Trophoblast cell (in vitro differentiated cells and primary cell): ENCODE measurements around the gene TIMM17B.

Experiments used
- DNase-seq, 2 donors: peaks; one replicate each; pipeline ENCODE4 v3.0.0-alpha.2; 2016
- H2AFZ ChIP-seq: 2 replicates; pipeline ENCODE4 v1.6.1; 2013; ENCODE audit warnings: low read length, moderate library complexity, mild to moderate bottlenecking; ENCODE audit not compliant: insufficient read depth, poor library complexity
- H2AK5ac ChIP-seq: 2 replicates; pipeline ENCODE4 v1.6.1; 2013; ENCODE audit warnings: mild to moderate bottlenecking, low read length
- H2BK120ac ChIP-seq: 2 replicates; pipeline ENCODE4 v1.6.1; 2013; ENCODE audit warnings: low read length, mild to moderate bottlenecking, moderate library complexity; ENCODE audit not compliant: insufficient read depth, poor library complexity
- H2BK12ac ChIP-seq: 2 replicates; pipeline ENCODE4 v1.6.1; 2013; ENCODE audit warnings: mild to moderate bottlenecking, low read length, moderate library complexity
- H2BK5ac ChIP-seq: 2 replicates; pipeline ENCODE4 v1.6.1; 2013; ENCODE audit warnings: low read length, low read depth, moderate library complexity, mild to moderate bottlenecking; ENCODE audit not compliant: poor library complexity
- H3K14ac ChIP-seq: 2 replicates; pipeline ENCODE4 v1.6.1; 2013; ENCODE audit warnings: mild to moderate bottlenecking, low read length
- H3K18ac ChIP-seq: 2 replicates; pipeline ENCODE4 v1.6.1; 2013; ENCODE audit warnings: mild to moderate bottlenecking, low read length
- H3K23ac ChIP-seq: 2 replicates; pipeline ENCODE4 v1.6.1; 2013; ENCODE audit warnings: low read length
- H3K27ac ChIP-seq: 2 replicates; pipeline ENCODE4 v1.5.1; 2013; ENCODE audit warnings: low read depth, mild to moderate bottlenecking, inconsistent platforms, low read length, moderate library complexity
- H3K27me3 ChIP-seq: 2 replicates; pipeline ENCODE4 v1.6.1; 2013; ENCODE audit warnings: inconsistent platforms, mild to moderate bottlenecking, low read length, moderate library complexity; ENCODE audit not compliant: insufficient read depth
- H3K36me3 ChIP-seq, 2 experiments: 1 replicate in 1 of 2; 2 replicates in 1 of 2; pipeline ENCODE4 v1.6.1; 2013; ENCODE audit warnings: low read length in 2 of 2, mild to moderate bottlenecking in 2 of 2, moderate library complexity in 1 of 2; ENCODE audit not compliant: insufficient read depth in 2 of 2, control insufficient read depth in 1 of 2
- H3K4ac ChIP-seq: 2 replicates; pipeline ENCODE4 v1.6.1; 2013; ENCODE audit warnings: low read depth, mild to moderate bottlenecking, low read length, moderate library complexity
- H3K4me1 ChIP-seq, 2 experiments: 1 replicate in 1 of 2; 2 replicates in 1 of 2; pipeline ENCODE4 v1.6.1; 2013; ENCODE audit warnings: low read length in 2 of 2, mild to moderate bottlenecking in 2 of 2, moderate library complexity in 1 of 2; ENCODE audit not compliant: insufficient read depth in 2 of 2, control insufficient read depth in 1 of 2
- H3K4me2 ChIP-seq: 2 replicates; pipeline ENCODE4 v1.6.1; 2013; ENCODE audit warnings: inconsistent platforms, mild to moderate bottlenecking, low read length, moderate library complexity
- H3K4me3 ChIP-seq: 2 replicates; pipeline ENCODE4 v1.5.1; 2013; ENCODE audit warnings: mild to moderate bottlenecking, low read depth, low read length, inconsistent platforms
- H3K79me1 ChIP-seq: one replicate; pipeline ENCODE4 v1.6.1; 2013; ENCODE audit warnings: low read length
- H3K79me2 ChIP-seq: 2 replicates; pipeline ENCODE4 v1.6.1; 2013; ENCODE audit warnings: low read length, mild to moderate bottlenecking; ENCODE audit not compliant: control insufficient read depth, insufficient read depth, poor library complexity
- H3K9ac ChIP-seq: 2 replicates; pipeline ENCODE4 v1.6.1; 2013; ENCODE audit warnings: mild to moderate bottlenecking, low read length
- H3K9me3 ChIP-seq: 2 replicates; pipeline ENCODE4 v1.6.1; 2013; ENCODE audit warnings: low read depth, mild to moderate bottlenecking, control low read depth, inconsistent platforms, low read length; ENCODE audit not compliant: insufficient read depth
- H4K12ac ChIP-seq: 2 replicates; pipeline ENCODE4 v1.6.1; 2013; ENCODE audit warnings: low read depth, mild to moderate bottlenecking, low read length, moderate library complexity
- H4K8ac ChIP-seq: 2 replicates; pipeline ENCODE4 v1.6.1; 2013; ENCODE audit warnings: low read depth, mild to moderate bottlenecking, low read length, moderate library complexity
- H4K91ac ChIP-seq: one replicate; pipeline ENCODE4 v1.6.1; 2013; ENCODE audit warnings: low read depth, mild to moderate bottlenecking, low read length, moderate library complexity
- WGBS: extraction: QIAGEN DNeasy Blood & Tissue Kit; methylation state at CpG from one replicate; pipeline ENCODE4 v1.1.7; 2013; ENCODE audit warnings: missing lambda C conversion rate; ENCODE audit not compliant: insufficient read length, insufficient coverage; ENCODE audit errors: extremely low coverage; 5-methylcytosine and 5-hydroxymethylcytosine counted together

TIMM17B gene

GRCh38 chrX:48917139-48918001 lies 19.8 kb upstream of the TIMM17B start:
- Histone ChIP-seq H3K9me3 (no peaks in the 10 kb centered on the region), H2BK120ac (no peak overlapping the region), H3K18ac (no peak overlapping the region), H2BK5ac (no peak overlapping the region), H3K4me3 (no peak overlapping the region), H3K27me3 (no peaks in the 10 kb centered on the region), H2AFZ (no peak overlapping the region), H3K79me1 (no peaks in the 10 kb centered on the region), H4K8ac (no peak overlapping the region), H3K23ac (no peak overlapping the region), H4K91ac (no peak overlapping the region), H3K14ac (no peak overlapping the region), H3K4me2 (peak overlapping the region; percentile 89), H3K27ac (no peak overlapping the region), H3K4ac (no peak overlapping the region), H3K4me1 (peaks cover 5 to 14% of the 10 kb centered on the region in 2 experiments), H4K12ac (no peak overlapping the region), H3K36me3 (peaks cover 7 to 16% of the 10 kb centered on the region in 2 experiments), H3K9ac (no peak overlapping the region), H2BK12ac (no peak overlapping the region), H2AK5ac (no peak overlapping the region), H3K79me2 (no peaks in the 10 kb centered on the region)
- peak; percentile 83 to 91 for DNase-seq
- WGBS = no CpG with 5 or more reads among the region's 27 CpGs

GRCh38 chrX:48914593-48915493 lies 17.3 kb upstream of the TIMM17B start:
- no peak for DNase-seq
- no peak overlapping the region for H3K4ac ChIP-seq
- H3K9ac ChIP-seq = no peak overlapping the region
- H3K79me2 ChIP-seq = no peaks in the 10 kb centered on the region
- no peak overlapping the region for H3K18ac ChIP-seq
- no peaks in the 10 kb centered on the region for H3K9me3 ChIP-seq
- H2AFZ ChIP-seq = no peak overlapping the region
- no peak overlapping the region for H3K23ac ChIP-seq
- H2BK12ac ChIP-seq = no peak overlapping the region
- no peak overlapping the region for H4K91ac ChIP-seq
- peaks cover 7% of the 10 kb centered on the region for H3K79me1 ChIP-seq
- no peak overlapping the region for H4K12ac ChIP-seq
- no peak overlapping the region for H2BK120ac ChIP-seq
- no peak overlapping the region for H3K14ac ChIP-seq
- H2AK5ac ChIP-seq = no peak overlapping the region
- no CpG with 5 or more reads among the region's 13 CpGs for WGBS
- peaks cover 5 to 14% of the 10 kb centered on the region in 2 experiments for H3K4me1 ChIP-seq
- H3K4me3 ChIP-seq = no peak overlapping the region
- no peak overlapping the region for H4K8ac ChIP-seq
- H3K36me3 ChIP-seq = peaks cover 5 to 13% of the 10 kb centered on the region in 2 experiments
- H2BK5ac ChIP-seq = no peak overlapping the region
- no peaks in the 10 kb centered on the region for H3K27me3 ChIP-seq
- H3K27ac ChIP-seq = no peak overlapping the region
- H3K4me2 ChIP-seq = no peak overlapping the region

DNA sequence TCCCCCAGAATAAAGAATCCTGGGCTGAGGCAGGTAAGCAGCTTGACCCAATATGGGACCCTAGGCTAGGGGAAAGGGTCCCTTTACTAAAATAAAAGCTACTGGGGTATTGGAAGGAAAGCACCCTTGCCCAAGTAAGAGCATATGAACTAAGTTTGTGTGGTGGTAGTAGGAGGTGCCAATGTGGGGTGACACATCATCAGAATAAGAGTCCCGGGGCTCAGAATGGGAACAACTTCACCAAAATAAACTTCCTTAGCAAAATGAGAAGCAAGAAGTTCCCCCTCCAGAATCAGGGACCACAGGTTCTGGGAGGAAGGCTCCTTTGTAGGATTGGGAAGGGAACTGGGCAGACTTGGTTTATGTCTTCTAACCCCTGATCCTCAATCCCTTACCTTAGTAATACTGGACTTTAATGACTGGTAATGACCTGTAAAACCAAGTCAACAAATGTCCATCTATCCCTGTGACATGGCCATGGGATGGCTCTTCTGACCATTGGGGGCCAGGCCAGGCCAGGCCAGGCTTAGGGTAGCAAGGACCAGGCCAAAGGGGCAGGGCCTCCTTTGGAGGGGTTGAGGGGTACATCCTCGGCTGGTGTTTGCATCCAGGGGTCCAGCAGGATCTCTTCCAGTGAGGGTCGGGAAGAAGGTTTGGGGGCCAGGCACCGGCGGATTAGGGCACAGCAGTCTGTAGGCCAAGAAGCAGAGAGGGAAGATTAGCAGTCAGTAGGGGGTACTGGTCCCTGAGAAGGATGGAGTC lies 16.2 kb upstream of the TIMM17B start:
- H3K4me1 ChIP-seq = peaks cover 5 to 10% of the 10 kb centered on the region in 2 experiments
- no peak overlapping the region for H3K4ac ChIP-seq
- no peak overlapping the region for H4K12ac ChIP-seq
- H3K27ac ChIP-seq = no peak overlapping the region
- peaks cover 7% of the 10 kb centered on the region for H3K79me1 ChIP-seq
- H4K8ac ChIP-seq = no peak overlapping the region
- H2BK120ac ChIP-seq = no peak overlapping the region
- H3K14ac ChIP-seq = no peak overlapping the region
- H3K9me3 ChIP-seq = no peaks in the 10 kb centered on the region
- H3K4me2 ChIP-seq = no peak overlapping the region
- H3K36me3 ChIP-seq = peaks cover 9 to 18% of the 10 kb centered on the region in 2 experiments
- no peak overlapping the region for H2BK5ac ChIP-seq
- H3K27me3 ChIP-seq = no peaks in the 10 kb centered on the region
- no CpG with 5 or more reads among the region's 5 CpGs for WGBS
- DNase-seq = no peak
- H3K23ac ChIP-seq = no peak overlapping the region
- H3K9ac ChIP-seq = no peak overlapping the region
- no peak overlapping the region for H4K91ac ChIP-seq
- no peak overlapping the region for H2BK12ac ChIP-seq
- H3K18ac ChIP-seq = no peak overlapping the region
- H2AFZ ChIP-seq = no peak overlapping the region
- H3K79me2 ChIP-seq = no peaks in the 10 kb centered on the region
- no peak overlapping the region for H2AK5ac ChIP-seq
- H3K4me3 ChIP-seq = no peak overlapping the region
